Fibroblast of skin of left quadriceps (primary cell): Measurements from ENCODE around the gene MED8.

Experiments used
- DNase-seq, 2 experiments: peaks; one replicate each; pipeline ENCODE4 v3.0.0-alpha.2; 2013; ENCODE audit warnings: low read depth in 2 of 2

Gene MED8, protein sequence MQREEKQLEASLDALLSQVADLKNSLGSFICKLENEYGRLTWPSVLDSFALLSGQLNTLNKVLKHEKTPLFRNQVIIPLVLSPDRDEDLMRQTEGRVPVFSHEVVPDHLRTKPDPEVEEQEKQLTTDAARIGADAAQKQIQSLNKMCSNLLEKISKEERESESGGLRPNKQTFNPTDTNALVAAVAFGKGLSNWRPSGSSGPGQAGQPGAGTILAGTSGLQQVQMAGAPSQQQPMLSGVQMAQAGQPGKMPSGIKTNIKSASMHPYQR

DNA sequence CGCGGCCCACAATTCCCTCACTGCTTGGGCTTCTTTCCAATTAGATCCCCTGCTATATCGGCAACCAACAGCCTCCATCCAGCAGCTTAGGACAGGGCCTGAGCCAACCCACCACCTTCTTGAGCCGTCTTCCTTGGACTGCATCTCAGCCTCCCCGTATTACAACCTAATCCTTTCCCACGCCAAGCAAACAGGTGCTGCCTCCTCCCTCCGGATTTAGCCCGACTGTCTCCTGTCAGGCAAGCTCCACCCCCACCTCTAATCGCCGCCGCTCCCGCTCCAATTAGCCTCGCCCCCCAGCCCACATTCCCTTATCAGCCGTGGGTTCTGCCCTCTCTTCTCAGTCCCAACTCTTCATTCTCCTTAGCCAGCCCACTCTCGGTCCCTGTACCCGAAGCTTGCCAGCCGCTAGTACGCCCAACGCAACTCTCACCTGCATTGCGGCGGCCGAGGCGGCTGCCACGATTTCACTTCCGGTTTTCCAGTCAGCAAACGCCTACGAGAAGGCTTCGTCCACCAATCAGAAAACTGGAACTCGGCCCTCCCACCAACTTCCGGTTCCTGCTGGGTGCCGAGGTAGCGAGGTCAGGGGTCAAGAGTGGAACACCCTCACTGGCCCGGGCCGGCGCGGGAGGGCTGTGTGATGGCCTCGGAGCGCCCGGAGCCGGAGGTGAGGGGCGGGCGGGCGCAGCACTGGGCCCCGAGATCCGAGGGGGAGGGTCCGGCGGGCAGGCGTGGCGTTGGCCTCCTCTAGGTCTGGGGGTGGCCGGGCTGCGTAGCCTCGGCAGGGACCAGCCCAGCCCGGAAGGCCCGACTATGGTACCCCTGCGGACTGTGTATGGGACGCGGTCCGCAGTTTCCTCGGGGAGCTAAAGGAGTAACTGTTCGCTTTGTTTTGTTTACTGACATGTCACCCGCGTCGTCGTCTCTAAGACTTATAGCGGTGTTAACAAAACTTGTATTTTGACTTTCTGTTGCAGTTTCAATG is at the start of gene MED8, which contains the start of gene SZT2:
MED8 (minus strand) TSS at position 475 of the 988 bp plus-strand sequence; CDS start at position 439, 36 bp downstream.
SZT2 (plus strand) TSS at position 574 of the 988 bp plus-strand sequence; CDS start at position 644, 70 bp downstream.
- peak; percentile 87 to 88 for DNase-seq

DNA sequence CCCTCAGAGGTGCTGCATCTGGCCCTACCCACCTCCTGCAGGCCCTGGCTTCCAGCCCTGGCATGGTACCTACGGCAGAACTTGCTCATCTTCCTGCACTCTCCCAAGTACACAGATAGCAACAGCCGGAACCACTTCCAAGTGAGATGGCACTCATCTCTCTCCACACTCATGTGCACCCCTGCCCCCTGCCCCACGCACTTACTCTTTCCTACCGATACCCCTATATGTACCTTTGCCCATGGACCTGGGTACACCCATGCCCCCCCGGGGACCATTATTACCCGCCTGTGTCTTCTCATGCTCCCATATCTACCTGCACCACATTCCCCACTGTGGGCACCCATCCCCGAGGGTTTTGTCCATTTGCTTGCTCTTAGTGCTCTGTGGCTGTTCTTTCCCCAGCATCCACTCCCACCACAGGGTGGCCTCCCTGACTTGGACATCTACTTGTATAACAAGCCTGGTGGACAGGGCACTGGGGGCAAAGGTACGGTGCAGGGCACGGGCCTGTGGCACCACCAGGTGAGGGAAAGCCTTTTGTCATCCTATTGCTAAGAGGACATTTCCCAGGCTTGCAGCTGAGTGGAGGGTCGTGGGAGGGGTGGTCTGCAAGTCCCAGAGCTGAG is 49.5 kb upstream of the MED8 start:
- DNase-seq: no peak

DNA sequence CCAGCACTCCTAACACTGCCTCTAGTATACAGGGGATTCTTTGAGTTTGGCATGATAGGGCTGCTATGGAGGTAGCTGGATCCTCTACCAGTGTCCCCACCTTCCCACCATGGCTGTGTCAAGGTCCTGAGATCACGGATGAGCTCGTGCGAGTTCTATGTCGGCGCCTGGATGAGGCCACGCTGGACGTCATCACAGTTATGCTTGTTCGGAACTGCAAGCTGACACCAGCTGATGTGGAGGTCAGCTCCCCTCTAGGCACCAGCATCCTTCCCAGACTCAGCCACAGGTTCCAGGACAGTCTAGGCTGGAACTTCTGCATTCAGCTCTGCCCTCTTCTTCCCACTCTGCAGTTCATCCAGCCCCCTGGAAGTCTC is 49.0 kb upstream of the MED8 start:
- no peak for DNase-seq

DNA sequence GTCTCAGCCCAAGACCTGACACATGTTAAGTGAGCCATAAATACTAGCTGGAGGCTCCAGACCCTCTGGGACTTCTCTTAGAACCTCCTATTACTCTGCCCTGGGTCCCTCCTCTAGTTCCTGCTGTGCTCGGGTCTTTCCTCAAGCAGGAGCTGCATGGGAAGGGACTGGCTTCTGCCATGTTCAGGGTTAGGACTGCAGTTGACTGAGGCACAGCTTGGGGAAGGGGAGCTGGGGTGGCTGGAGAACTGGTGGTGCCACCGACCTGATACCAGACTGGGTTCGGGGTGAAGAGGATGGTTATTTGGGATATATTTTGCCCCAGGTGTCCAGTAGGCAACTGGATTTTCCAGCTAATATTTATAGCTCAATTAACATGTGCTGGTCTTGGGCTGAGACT is 48.4 kb upstream of the MED8 start:
- no peak for DNase-seq

DNA sequence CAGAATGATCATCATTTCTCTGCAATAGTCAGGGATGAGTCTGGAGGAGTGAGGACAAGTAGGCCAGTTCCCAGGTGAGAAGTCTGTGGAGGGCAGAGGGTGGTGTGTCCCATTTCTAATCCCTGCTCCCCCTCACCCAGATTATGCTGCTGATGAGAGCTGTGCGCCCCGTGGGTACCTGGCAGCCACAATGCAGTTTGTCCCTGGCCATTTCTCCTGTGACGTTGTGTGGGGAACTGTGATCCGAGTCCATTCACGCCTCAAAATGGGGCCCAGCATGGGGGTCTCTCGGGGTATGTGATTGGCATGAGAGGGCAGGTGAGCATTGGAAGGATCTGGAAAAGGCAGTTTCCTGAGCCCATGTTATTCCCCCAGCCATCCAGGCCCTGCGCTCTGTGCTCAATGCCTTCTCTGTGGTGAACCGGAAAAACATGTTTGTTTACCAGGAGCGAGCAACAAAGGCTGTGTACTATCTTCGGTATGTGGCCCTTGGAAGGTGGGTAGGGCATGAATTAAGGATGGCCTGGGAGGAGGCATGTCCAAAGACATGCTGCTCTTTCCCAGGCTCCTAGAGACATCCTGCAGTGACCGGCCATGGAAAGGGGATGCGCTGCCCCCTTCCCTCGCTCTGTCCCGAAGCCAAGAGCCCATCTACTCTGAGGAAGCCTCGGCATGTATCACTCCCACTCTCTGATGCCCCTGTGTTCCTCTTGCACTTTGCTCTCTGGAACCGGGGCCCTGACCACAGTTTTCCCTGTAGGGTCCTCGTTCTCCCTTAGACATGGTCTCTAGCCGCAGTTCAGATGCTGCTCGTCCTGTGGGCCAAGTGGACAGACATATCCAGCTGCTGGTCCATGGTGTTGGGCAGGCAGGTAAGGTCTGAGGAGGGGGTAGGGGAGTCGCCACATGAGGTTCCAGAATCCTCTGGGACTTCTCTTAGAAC is 47.7 kb upstream of the MED8 start:
- no peak for DNase-seq

DNA sequence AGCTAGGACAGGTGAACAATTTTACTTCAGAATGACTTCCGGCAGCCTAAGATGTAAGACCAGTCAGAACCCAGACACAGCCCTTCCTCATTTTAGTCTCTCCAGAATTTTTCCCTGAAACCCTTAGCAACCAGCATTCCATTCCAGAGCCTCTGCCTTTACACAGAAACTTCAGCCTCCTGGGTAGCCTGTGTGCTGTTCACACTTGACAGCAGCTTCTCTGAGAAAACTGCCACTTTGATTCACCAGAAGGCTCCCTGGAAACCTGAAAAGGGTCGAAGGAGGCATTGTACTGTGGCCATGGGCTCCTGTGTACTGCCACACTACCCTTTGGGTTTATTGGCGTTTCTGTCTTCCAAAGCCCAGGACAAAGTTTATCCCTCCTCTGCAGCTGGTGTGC is 46.8 kb upstream of the MED8 start:
- DNase-seq: no peak

DNA sequence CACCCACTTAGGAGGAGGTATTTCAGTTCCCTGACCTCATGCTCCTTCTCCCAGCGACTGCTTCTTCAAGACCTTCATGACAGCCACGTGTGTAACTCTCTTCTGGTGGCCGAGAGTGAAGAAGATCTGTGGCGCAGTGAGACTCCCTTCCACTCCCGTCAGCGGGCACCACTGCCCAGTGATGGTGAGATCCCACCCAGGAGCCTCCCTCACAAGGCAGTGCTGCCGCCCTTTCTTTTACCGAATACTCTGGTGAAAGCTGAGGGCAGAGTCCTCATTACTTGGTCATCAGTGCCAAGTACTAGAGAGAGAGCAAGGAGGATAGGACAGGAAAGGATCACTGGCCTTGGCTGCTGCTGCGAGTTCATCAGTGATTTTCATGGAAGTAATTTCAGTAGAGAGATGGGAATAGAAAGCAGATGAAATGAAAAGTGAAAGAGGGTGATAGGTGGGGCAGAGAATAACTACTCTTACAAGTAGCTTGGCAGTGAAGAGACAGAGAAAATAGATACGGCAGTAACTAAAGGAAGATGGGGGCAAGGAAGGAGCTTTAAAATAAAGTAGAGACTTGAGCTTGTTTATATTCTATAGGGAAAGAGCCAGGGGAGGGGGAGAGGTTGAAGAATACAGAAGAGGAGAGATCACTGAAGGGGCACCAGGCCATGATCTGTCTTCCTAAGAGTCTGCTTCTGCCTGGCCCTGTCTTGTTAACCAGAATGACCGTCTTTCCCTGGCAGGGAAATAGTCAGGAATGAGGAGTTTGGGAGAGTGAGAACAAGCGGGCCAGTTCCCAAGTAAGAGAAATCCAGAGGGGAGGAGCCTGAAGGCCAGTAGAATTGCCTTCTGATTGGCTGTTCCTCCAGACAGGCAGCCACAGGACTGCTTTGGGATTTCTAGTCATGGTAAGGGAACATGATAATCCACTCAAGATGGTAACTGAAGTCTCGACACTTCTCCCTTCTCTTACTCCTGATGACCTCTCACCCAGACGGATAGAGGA is 45.8 kb upstream of the MED8 start:
- DNase-seq: peak in 1 of 2 experiments; percentile 5

DNA sequence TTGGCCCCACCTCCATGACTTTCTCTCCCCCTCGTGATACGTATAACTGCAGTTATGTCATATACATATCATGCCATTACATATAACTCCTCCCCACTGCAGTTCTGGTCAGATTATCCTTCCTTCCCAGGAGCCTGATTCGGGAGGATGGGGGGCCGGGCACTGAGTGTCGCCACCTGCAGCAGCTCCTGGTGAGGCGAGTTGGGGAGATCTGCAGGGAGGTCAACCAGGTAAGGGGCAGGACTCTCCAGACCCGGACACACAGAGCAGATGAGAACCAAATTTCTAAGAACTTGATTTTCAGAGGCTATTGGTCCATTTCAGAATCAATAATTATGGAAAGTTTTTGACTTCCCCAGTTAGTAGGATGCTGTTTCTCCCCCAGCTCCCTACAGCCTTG is 44.7 kb upstream of the MED8 start:
- no peak for DNase-seq

DNA sequence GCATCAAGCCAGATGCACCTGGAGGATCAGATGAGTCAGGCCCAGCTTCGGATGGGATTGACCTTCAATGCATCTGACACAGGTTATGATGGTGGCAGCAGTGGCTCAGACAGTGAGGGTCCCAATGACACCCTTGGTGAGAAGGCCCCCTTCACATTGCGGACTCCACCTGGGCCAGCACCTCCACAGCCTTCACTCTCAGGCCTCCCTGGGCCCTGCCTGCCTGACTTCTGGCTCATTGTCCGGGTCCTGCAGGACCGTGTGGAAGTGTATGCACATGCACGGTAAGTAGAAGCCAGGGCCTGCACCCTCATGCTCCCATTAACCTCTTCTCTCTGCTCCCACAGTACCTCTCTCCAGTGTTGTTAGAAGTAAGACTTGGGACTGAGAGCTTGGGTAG is 43.3 kb upstream of the MED8 start:
- DNase-seq: no peak

DNA sequence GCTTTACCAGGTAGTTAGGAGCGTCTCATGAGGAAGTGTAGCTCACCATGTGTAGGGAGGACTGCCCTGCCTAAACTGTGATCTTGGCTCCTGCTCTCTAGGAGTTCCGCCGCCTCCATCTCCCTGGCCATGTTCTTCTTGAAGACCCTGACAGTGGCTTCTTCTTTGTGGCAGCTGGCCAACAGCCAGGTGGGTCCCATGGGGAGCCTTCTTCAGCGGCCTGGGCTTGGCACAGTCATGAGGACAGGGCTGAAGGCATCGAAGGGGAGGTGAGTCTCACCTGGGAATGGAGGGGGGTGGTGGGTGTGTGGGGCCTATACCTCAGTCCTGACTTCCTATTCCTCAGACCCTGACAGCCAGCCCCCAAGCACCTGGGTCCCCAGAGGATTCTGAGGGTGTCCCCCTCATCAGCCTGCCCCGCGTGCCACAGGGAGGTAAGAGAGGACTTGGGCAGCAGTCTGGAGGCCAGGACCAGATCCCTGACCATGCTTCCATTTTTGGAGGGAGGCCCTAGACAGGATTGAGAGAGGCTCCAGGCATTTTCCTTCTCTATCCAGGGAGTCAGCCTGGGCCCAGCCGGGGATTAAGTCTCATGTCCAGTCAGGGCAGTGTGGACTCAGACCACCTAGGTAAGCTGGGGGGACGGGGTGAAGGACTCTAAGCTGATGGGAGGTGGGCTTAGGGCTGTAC is 42.7 kb upstream of the MED8 start:
- DNase-seq: no peak

DNA sequence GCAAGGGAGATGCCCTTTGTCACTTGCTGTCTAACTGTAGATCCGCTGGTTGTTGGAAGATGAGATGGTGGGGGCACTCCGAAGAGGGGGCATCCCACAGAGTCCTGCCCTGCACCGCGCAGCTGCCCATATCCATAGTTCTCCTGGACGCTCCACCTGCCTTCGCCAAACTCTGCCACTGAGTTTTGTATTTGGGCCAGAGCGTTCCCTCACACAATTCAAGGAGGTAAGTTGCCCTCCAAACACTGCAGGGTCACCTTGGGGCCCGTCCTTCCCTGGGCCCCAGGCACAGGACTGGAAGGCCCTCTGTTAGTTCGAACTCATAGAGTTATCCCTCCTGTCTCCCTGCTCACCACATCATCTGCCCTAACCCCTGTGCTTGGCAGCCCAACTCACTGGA is 42.1 kb upstream of the MED8 start:
- DNase-seq: no peak

DNA sequence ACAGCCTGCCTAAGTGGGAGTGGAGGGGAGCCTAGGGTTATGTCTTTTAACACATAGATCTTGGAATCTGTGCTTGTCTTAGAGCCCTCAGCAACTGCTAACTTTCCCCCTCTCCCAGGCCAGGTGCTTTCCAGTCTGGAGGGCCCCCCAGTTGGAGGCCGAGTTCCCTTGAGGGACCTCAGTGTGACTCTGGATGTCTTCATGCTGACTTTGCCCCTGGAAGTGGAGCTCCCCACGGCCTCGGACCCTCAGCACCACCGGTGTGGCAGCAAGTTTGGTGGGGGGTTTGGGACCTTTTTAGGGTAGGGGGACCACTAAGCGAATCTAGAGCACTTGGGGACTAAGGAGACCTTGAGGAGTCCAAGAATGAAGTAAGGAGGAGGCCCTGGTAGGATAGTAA is 41.2 kb upstream of the MED8 start:
- DNase-seq: no peak

DNA sequence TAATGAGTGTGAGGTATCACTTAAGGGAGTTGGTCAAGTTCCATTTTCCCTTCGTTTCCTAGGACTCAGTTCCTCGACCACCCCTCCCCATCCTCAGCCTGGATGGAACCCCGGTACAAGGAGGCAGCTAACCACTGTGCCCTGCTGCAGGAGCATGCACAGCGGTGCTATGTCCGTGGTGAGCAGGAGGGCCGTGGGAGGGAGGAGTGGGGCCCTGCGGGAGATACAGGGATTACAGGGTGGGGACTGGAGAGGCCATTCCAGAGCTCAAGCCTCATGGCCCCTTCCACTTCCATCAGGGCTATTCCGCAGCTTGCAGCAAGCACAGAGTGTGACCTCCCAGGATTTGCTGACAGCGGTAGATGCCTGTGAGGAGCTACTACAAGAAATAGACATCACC is 38.3 kb upstream of the MED8 start:
- DNase-seq: no peak

DNA sequence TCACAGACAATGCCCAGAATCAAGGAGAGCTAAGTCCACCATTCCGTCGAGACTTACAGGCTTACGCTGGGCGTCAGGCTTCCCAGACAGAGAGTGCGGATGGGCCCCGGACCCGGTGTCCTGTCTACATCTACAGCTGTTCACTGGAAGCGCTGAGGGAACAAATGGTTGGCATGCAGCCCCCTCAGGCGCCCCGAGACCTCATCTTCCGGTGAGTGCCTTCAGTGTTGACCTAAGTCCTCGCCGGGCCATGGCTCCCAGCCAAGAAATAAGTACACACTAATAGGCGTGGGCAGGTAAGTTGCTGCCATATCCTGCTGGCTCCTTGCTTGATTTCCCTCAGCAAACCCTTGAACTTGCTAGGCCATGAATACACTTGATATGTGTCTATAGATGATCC is 37.9 kb upstream of the MED8 start:
- no peak for DNase-seq

DNA sequence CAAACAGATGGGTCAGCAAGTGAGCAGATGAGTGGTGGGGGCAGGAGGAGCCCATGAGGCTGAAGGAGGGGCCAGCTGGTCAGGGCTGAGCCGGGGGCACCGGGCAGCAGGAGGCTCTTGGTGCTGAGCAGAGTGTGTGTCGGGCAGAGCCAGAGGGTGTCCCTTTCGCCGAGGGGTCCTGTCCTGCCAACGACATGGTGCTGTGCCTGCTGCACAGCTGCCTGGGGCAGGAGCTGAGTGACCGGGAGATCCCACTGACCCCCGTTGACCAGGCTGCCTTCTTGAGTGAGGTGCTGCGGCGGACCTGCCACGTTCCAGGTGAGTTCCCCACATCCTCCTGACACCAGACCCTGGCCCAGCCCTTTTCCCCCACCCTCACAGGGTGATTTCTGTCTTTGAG is 36.6 kb upstream of the MED8 start:
- no peak for DNase-seq

DNA sequence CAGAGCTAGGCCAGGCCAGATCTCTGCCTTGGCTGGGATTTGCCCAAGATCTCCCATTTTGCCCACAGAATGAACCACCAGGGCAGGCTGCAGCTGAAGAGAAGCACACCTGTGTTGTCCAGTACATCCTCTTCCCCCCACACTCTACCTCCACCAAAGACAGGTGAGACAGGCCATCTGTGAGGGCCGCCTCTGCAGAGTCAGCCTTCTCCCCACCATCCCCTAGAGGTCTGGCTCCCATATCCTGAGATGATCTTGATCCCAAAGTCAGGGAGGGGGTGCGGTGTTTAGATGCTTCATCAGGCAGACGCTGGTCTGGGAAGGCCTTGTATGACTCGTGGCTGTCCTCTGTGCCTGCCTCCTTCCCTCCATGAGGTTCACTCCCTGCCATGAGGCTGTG is 35.4 kb upstream of the MED8 start:
- DNase-seq: no peak

DNA sequence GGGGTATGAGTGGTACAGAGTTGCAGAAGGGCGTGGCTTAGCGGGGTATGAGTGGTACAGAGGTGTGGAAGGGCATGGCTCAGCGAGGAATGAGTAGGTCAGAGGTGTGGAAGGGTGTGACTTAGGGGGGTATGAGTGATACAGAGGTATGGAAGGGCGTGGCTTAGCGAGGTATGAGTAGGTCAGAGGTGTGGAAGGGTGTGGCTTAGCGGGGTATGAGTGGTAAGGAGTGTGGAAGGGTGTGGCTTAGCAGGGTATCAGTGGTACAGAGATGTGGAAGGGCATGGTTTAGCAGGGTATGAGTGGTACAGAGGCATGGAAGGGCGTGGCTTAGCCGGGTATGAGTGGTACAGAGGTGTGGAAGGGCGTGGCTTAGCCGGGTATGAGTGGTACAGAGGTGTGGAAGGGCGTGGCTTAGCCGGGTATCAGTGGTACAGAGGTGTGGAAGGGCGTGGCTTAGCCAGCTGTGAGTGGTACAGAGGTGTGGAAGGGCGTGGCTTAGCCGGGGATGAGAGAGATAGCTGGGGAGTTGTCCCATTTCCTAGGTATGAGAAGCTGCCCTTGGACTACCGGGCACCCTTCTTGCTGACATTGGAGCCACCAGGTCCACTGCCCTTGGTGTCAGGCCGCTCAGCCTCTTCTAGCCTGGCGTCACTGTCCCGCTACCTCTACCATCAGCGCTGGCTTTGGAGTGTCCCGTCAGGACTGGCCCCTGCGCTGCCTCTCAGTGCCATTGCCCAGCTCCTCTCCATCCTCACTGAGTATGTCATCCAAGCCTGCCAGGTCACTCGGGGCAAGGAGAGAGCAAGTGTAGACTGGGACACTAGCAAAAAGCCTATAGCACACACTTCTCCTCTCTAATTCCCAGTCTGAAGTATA is 34.3 kb upstream of the MED8 start:
- DNase-seq: no peak

DNA sequence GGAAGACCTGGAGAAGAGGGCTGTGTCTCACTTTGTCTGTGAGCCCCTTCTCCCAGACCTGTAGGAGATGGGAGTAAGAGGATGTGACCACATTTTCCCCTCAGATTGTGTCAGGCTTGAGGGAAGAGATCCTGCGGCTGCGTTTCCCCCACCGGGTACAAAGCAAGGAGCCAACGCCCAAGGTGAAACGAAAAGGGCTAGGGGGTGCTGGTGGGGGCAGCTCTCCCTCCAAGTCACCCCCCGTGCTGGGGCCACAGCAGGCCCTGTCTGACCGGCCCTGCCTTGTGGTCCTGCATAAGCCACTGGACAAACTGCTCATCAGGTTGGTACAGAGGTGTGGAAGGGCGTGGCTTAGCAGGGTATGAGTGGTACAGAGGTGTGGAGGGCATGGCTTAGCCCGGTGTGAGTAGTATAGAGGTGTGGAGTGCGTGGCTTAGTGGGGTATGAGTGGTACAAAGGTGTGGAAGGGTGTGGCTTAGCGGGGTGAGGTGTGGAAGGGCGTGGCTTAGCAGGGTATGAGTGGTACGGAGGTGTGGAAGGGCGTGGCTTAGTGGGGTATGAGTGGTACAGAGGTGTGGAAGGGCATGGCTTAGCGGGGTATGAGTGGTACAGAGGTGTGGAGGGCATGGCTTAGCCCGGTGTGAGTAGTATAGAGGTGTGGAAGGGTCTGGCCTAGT is 33.5 kb upstream of the MED8 start:
- DNase-seq: no peak
